Measurements from ENCODE around the gene NCAPG2. TPM values are rescaled to one million over a fixed set of nuclear protein-coding genes. Genes with fewer than 3 reads are reported as not detected.

NCAPG2 gene
- polyA plus RNA-seq, 2 of the 4 experiments (the other 2 are of a cell fraction) = 53.8 to 63.0 TPM

GRCh38 chr7:158687406-158687805 lies 17.2 kb downstream of the NCAPG2 start:
- TF ChIP-seq ZC3H11A (IDR thresholded peaks at IDR 0.05) = no peak
- no peak for TF ChIP-seq RCOR1 (IDR thresholded peaks at IDR 0.05; ENCODE audit: low read depth, low read length)
- TF ChIP-seq, protein P1, sequence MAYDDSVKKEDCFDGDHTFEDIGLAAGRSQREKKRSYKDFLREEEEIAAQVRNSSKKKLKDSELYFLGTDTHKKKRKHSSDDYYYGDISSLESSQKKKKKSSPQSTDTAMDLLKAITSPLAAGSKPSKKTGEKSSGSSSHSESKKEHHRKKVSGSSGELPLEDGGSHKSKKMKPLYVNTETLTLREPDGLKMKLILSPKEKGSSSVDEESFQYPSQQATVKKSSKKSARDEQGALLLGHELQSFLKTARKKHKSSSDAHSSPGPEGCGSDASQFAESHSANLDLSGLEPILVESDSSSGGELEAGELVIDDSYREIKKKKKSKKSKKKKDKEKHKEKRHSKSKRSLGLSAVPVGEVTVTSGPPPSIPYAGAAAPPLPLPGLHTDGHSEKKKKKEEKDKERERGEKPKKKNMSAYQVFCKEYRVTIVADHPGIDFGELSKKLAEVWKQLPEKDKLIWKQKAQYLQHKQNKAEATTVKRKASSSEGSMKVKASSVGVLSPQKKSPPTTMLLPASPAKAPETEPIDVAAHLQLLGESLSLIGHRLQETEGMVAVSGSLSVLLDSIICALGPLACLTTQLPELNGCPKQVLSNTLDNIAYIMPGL (CRISPR knock-in tag; IDR thresholded peaks at IDR 0.05; ENCODE audit: borderline replicate concordance) = no peak
- no peak for TF ChIP-seq ZSCAN20 (CRISPR knock-in tag; IDR thresholded peaks at IDR 0.05)
- TF ChIP-seq CBX8 (IDR thresholded peaks at IDR 0.05) = no peak
- TF ChIP-seq HDAC2 (IDR thresholded peaks at IDR 0.05) = no peak
- TF ChIP-seq HES2 (IDR thresholded peaks at IDR 0.05) = no peak
- no peak for TF ChIP-seq RARB (CRISPR knock-in tag; IDR thresholded peaks at IDR 0.05)
- TF ChIP-seq FOSL2 (IDR thresholded peaks at IDR 0.05) = no peak
- TF ChIP-seq FOSL2 (CRISPR knock-in tag; IDR thresholded peaks at IDR 0.05) = no peak
- TF ChIP-seq HOXB13 (CRISPR knock-in tag; IDR thresholded peaks at IDR 0.05; ENCODE audit: low read depth) = no peak
- TF ChIP-seq, protein P2, sequence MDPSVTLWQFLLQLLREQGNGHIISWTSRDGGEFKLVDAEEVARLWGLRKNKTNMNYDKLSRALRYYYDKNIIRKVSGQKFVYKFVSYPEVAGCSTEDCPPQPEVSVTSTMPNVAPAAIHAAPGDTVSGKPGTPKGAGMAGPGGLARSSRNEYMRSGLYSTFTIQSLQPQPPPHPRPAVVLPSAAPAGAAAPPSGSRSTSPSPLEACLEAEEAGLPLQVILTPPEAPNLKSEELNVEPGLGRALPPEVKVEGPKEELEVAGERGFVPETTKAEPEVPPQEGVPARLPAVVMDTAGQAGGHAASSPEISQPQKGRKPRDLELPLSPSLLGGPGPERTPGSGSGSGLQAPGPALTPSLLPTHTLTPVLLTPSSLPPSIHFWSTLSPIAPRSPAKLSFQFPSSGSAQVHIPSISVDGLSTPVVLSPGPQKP (IDR thresholded peaks at IDR 0.05; ENCODE audit: low read depth, low read length) = no peak
- TF ChIP-seq ATOH8 (CRISPR knock-in tag; IDR thresholded peaks at IDR 0.05; ENCODE audit: low read depth) = no peak
- no peak for TF ChIP-seq CHD2 (IDR thresholded peaks at IDR 0.05; ENCODE audit: low read length, partially characterized antibody)
- no peak for TF ChIP-seq JUN (IDR thresholded peaks at IDR 0.05)
- POLR2A ChIA-PET = no interaction called here
- H3K4me2 ChIP-seq = no peak overlapping the region
- FAIRE-seq (no peak), DNase-seq (ENCODE audit: low read depth in 1 of 2, low spot score in 1 of 2) (no peak), ATAC-seq (no peak)
- H3K9me3 ChIP-seq = no peaks in the 10 kb centered on the region
- H3K4me1 ChIP-seq = 0 out of 3 replicates have a peak, but pooled peaks cover 3% of the 10 kb centered on the region
- CTCF ChIA-PET = interaction anchor here (0.7 to 2.4 kb wide), 2 partner anchors 15 to 289 kb away, joined by 3 to 11 read pairs; no protein-coding TSS in a partner anchor
- H3K4me3 ChIP-seq = no peak overlapping the region
- H3K27ac ChIP-seq = no peak overlapping the region
- WGBS (ENCODE audit: missing lambda C conversion rate) = 92% methylated on average over 7 of the region's 7 CpGs

DNA sequence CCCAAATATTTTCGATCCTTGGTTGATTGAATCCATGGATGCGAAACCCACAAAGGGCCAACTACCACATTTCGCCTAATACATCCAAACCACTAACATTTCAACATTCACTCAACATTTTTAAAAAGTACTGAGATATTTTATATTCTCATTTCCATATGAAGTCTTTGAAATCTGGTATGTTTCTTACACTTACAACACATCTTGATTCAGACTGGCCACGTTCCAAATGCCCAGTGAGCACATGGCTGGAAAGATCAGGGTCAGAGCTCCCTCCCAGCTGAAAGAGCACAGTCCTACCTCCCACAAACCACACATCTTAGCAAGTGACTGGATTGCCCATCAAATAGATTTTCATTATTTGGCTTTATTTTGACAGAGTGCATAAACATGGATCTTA lies 18.9 kb downstream of the NCAPG2 start:
- H3K9me3 ChIP-seq = no peaks in the 10 kb centered on the region
- CTCF ChIA-PET = interaction anchor here (1.5 to 1.7 kb wide), 2 partner anchors 10 to 291 kb away, joined by 6 to 12 read pairs; no protein-coding TSS in a partner anchor
- 95% methylated on average over 4 of the region's 4 CpGs for WGBS (ENCODE audit: missing lambda C conversion rate)
- POLR2A ChIA-PET = no interaction called here
- DNase-seq (ENCODE audit: low read depth in 1 of 2, low spot score in 1 of 2) = no peak
- FAIRE-seq = no peak
- TF ChIP-seq FOSL2 (IDR thresholded peaks at IDR 0.05) (no peak), FOSL2 (CRISPR knock-in tag; IDR thresholded peaks at IDR 0.05) (no peak)
- H3K27ac ChIP-seq = no peak overlapping the region
- no peak for ATAC-seq
- H3K4me2 ChIP-seq = no peak overlapping the region
- H3K4me1 ChIP-seq = 0 out of 3 replicates have a peak, but pooled peaks cover 3% of the 10 kb centered on the region
- H3K4me3 ChIP-seq = no peak overlapping the region

DNA sequence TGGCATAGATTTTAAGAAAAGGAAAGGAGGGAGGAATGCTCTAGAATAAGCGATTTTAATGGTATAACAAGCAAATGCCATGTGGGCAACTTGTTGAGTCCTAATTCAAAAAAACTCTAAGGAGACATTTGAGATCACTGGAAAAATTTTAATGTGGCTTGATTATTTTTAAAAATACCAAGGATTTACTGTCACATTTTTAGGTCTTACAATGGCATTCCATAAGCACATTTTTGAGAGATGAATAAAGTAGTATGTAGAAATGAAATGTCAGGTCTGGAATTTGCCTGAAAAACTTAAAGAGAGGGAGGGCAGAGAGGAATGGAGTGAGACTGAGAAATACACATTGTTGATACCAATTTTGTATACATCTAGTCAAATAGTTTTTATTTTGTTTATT lies 20.3 kb downstream of the NCAPG2 start:
- DNase-seq (ENCODE audit: low read depth in 1 of 2, low spot score in 1 of 2) = no peak
- Histone ChIP-seq H3K27ac (no peak overlapping the region), H3K4me2 (no peak overlapping the region), H3K4me1 (0 out of 3 replicates have a peak, but pooled peaks cover 3% of the 10 kb centered on the region), H3K9me3 (no peaks in the 10 kb centered on the region), H3K4me3 (no peak overlapping the region)
- FAIRE-seq = no peak
- no peak for ATAC-seq
- TF ChIP-seq FOSB (CRISPR knock-in tag; IDR thresholded peaks at IDR 0.05) (no peak), SMC3 (IDR thresholded peaks at IDR 0.05) (no peak), NFE2L2 (conservative IDR thresholded peaks at IDR 0.05; ENCODE audit: low read length) (no peak), HOXB5 (CRISPR knock-in tag; IDR thresholded peaks at IDR 0.05) (no peak), POLR2A (IDR thresholded peaks at IDR 0.05; ENCODE audit: low read length) (no peak), MAX (IDR thresholded peaks at IDR 0.05) (no peak), ESRRA (IDR thresholded peaks at IDR 0.05; ENCODE audit: borderline replicate concordance, low read length) (no peak), MAFK (IDR thresholded peaks at IDR 0.05; ENCODE audit: partially characterized antibody) (no peak), EP300 (IDR thresholded peaks at IDR 0.05) (no peak), ZFP36 (IDR thresholded peaks at IDR 0.05; ENCODE audit: borderline replicate concordance, partially characterized antibody) (no peak), JUNB (IDR thresholded peaks at IDR 0.05) (no peak), MYC (IDR thresholded peaks at IDR 0.05; ENCODE audit: borderline replicate concordance, low read length) (no peak)
- TF ChIP-seq, protein P3, sequence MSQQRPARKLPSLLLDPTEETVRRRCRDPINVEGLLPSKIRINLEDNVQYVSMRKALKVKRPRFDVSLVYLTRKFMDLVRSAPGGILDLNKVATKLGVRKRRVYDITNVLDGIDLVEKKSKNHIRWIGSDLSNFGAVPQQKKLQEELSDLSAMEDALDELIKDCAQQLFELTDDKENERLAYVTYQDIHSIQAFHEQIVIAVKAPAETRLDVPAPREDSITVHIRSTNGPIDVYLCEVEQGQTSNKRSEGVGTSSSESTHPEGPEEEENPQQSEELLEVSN (IDR thresholded peaks at IDR 0.05; ENCODE audit: borderline replicate concordance, low read depth) = no peak
- TF ChIP-seq, protein P2 (IDR thresholded peaks at IDR 0.05; ENCODE audit: low read depth, low read length) = no peak
- ChIA-PET POLR2A (no interaction called here), CTCF (no interaction called here)
- WGBS (ENCODE audit: missing lambda C conversion rate) = 81% methylated on average over 1 of the region's 1 CpG
